ENCODE data around the gene CIB2.

CIB2 gene

GRCh38 chr15:78149068-78149804 lies 18.0 kb upstream of the CIB2 start, which contains the start of gene IDH3A:
Gene IDH3A (plus strand): TSS chr15:78149362. CDS start chr15:78149404, 42 bp downstream.
- DNase-seq, result peak; percentile 97

DNA sequence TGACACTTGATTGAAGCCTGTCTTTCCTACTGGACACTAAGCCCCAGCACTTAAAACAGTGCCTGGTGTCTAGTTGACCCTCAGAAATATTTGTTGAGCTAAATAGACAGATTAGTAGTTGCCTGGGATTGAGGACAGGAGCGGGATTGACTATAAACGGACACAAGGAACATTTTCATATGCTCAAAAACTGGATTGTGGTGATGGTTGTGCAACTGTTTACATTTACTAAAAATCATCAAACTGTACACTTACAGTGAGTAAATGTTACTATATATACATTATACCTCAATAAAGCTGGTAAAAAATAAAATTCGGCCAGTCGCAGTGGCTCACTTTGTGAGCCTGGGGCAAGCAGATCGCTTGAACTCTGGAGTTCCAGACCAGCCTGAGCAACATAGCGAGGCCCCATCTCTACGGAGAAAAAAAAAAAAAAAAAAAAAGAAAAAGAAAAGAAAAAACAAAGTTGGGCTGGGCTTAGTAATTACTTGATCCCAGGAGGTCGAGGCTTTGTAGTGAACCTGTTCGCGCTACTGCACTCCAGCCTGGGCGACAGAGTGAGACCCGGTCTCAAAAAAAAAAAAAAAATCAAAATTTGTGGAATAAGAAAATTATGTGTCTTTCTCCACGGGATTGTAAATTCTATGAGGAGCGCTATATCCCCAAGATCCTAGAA lies 17.3 kb upstream of the CIB2 start:
- no peak for DNase-seq

DNA sequence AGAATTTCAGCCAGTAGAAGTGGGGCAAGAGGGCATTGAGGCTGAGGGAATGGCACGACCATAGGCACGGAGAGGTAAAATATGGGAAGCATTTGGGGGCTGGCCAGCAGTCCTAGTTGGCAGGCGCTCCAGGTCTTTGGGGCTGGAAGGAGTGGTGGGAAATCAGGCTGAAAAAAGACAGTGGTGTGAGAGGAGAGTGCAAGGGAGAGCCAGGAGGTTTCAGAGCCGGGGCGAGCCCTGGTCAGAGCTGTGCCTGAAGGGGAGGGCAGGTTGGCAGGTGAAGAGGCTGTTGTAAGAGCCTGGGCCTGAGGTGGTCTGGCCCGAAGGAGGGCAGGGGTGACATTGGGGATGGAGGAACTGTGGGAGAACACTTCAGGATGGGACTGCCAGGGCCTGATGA lies 16.3 kb upstream of the CIB2 start:
- DNase-seq, result no peak

DNA sequence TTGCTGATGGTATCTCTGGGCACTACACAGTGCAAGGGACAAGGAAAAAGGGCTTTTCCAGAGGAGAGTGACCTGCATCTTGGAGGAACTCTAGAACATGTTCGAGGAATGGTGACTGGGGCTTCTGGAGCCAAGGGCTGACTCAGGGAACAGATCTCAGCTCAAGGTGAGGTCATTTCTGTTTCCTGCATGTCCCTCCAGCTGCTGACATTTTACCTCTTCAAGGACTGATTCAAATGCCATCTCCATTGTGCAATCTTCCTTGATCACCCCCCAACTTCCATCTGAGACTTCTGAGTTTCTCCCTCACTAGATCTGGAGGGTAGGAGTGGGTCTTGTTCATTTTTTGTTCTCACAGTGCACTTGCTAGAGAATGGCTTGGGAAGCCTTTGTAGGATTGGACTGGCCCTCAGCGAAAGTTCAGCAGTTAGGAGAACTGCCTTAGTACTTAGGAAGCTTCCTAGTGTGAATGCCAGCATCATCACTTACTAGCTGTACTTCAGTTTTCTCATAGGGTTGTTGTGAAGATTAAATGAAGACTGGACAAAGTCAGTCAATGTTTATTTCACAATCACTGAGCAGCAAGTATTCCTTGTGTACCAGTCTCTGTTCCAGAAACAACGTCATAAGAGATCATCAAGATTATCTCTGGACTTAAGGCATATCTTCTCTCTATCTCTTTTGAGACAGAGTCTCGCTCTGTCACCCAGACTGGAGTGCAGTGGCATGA lies 15.3 kb upstream of the CIB2 start:
- no peak for DNase-seq

- DNase-seq, result no peak
These were observed 11.1 kb upstream of the CIB2 start for GRCh38 chr15:78142332-78142731.

DNA sequence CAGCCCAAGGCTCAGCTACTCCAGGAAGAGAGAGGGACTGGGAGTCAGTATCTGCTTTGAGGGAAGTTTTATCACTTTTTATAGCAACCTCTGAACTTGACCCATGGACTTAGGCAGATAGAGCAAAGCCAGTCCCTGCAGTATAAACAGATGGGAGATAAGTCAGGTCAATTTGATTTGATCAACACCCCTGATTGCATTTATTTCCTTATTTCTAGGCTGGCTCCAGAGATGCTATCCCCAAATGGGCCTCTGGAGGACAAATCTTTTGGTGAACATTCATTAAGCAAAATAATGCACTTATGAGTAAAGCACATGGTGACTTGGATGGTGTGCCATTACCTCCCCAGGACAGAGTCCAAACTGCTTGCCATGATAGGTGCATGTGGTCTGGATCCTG lies 9.0 kb upstream of the CIB2 start:
- DNase-seq, result no peak

- no peak for DNase-seq
These were observed 8.3 kb upstream of the CIB2 start for GRCh38 chr15:78139578-78139977.

DNA sequence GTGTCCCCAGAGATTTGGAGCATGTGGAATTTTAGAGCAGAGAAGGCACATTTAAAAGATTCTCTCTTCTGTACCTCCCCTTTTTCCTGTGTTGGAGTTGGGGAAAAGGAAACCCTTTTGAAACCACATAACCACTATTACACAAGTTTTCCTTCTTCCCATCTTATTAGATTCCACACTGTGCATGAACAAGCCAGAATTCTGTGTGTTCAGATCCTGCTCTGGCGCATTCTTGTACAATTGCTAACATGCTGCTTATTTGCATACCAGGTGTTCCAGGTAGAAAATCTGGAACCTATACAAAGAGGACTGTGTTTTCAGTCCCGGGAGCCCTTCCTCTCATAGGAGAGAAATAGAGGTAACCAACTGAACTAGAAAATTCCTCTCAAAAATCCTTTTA lies 2.6 kb upstream of the CIB2 start:
- DNase-seq, result no peak

GRCh38 chr15:78130466-78131294 lies 565 bp downstream of the CIB2 start:
- no peak for DNase-seq

GRCh38 chr15:78129751-78130287 lies 1.4 kb downstream of the CIB2 start:
- no peak for DNase-seq

GRCh38 chr15:78129077-78129750 lies 2.0 kb downstream of the CIB2 start:
- no peak for DNase-seq

DNA sequence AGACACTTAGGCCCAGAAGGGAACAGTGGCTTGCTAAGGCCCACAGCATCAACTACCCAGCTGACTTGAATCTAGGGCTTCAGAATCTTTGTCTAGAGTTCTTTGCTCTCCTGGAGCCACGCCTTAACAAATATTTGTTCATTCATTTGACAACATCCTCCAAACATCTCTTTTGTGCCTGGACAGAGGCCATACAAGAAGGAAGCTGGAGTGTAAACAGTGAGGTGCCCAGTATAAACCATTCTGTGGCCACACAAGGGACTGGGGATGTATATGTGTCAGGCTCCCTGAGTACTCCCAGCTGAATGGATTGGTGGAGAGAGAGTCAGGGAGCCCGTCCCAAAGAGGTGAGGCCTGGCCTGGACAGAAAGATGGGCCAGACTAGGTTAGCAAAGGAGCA lies 3.4 kb downstream of the CIB2 start:
- DNase-seq, result no peak

DNA sequence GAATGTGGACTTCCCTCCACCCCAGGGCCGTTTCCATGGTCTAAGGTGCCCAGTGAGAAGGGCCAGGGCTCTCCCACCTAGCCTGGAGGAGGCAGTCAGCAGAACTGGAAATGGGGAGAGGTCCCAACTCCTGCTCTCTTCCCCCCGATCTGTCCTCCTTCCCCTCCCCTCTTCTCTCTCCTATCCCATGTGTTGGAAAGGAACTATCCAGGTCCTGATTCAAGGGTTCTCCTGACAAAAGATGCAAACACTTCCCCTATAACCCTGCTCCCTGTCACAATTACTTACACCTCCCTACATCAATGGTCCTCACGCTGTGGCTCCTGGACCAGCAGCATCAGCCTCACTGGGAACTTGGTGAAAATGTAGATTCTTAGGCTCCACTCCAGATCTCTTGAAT lies 6.0 kb downstream of the CIB2 start:
- DNase-seq, result no peak

DNA sequence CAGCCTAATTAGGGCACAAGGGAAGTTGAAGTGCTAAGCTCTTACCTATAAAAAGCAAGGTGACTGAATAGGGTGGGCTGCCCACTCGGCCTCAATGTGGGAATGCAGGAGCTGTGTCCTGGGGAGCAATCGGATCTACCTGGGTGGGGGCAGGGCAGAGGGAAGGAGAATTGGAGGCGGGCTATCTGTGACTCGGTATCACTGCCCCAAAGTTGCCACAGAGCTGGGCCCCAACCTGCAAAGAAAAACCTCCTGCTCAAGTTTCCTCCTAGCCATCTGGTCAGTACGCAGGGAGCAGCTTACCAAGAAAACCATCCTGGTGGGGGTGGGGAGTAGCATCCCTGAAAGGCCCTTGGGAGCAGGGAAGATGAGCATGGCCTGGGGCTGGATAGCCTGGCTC lies 10.7 kb downstream of the CIB2 start:
- no peak for DNase-seq

DNA sequence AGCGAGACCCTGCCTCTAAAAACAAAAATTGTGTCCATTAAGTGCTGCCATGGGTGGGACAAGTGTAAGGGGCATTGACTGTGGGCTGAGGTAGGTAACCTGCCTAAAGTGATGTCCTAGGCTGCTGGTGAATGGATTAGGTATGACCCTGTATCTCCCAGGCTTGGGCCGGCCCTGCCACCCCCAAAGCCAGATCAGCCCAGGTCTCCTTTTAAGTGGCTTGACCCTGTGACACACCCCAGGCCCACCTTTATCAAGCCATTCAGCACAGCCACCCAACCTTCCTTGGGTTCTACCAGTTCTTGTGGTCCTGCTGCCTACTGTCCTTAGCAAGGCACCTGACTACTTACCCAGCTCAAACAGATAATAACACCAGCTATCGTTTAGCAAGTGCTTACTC lies 18.7 kb downstream of the CIB2 start:
- DNase-seq, result no peak

DNA sequence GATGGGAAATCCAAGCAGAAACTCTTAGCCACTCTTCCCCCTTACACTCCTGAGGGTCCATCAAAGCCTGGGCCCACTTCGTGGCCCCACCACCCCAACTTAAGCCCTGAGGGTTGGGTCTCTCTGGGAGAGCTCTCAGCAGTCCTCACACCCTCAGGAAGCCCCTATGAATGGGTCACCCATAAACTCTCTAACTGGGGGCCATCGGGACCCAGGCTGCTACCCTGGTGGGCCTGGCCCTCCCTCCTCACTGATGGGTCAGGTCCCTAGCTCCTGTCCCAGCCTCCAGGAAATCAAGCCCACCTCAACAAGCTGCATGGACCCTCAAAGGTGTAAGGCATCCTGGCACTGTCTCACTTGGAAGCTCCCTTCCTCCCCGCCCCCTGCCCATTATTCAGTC lies 19.5 kb downstream of the CIB2 start:
- no peak for DNase-seq

GRCh38 chr15:78110916-78111475 lies 20.2 kb downstream of the CIB2 start:
- no peak for DNase-seq

- DNase-seq, result no peak
These were observed 21.1 kb downstream of the CIB2 start for GRCh38 chr15:78110096-78110495.

DNA sequence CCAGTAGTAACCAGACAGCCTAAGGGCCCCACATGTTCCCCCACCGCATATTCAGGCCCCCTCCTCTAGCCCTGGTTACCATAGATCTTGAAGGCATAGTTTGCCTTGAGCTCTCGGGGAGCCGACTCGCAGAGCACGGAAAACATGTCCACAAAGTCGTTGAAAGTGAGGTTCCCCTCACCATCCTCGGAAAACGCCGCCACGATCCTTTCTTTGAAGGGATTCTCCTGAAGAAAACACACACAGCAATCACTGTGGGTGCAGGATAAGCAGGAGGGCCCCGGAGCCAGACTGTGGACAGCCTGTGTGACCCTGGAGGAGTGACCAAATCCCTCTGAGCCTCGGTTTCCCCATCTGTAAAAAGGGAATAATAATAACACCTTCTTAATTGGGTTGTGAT lies 22.1 kb downstream of the CIB2 start:
- DNase-seq, result no peak

DNA sequence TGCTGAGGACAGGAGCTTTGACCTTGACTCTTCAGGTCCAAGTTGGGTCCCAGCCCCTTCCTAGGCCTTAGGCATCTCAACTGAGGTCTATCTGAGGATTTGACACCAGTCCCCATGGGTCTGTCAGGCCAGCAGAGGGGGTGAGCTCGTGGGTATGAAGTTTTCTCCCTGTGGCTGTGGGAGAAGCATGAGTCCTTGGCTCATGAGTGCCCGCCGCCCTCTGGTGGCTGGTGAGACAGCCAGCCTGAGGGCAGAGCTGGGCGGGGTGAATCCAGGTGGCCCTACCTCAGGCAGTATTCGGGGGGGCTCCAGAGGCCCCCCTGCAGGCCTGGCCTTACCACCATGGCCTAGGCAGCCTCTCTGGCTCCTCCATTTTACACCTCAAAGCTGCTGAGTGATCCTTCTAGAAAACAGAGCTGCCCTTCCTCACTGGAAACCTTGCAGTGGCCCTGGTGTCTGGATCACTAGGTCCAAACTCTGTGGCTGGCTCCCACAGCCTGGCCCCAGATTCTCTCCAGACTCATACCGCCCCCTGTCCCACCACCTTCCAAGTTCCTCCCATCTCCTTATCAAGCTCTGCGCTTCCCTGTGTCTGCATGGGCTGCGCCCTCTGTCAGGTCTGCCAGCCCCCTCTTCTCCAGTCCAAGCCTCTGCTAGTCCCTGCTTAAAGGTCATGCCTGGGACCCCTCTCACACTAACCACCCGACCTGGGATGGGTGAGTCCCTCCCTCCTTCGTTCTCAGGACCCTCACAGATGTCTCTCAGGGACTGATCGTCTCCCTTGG lies 22.8 kb downstream of the CIB2 start:
- peak; percentile 74 for DNase-seq

- DNase-seq, result no peak
These were observed 23.8 kb downstream of the CIB2 start for GRCh38 chr15:78107471-78107870.
